IMR-90 (cell line): ENCODE data around the gene PID1.

ENCODE experiments used
- BHLHE40 ChIP-seq: fragments of 150-350 bp; IDR thresholded peaks from 2 replicates; pipeline ENCODE4 v1.6.1; 2016; ENCODE audit warnings: mild to moderate bottlenecking, low read depth, low read length
- CEBPB ChIP-seq: IDR thresholded peaks from 2 replicates; pipeline ENCODE4 v1.6.1; 2012; ENCODE audit warnings: low read depth, low read length, improper control_type of control experiment
- CHD1 ChIP-seq: IDR thresholded peaks from 2 replicates; pipeline ENCODE4 v1.6.1; 2012; ENCODE audit warnings: low read depth, low read length, improper control_type of control experiment
- FOS ChIP-seq: fragments of 150-350 bp; IDR thresholded peaks from 2 replicates; pipeline ENCODE4 v1.6.1; 2016; ENCODE audit warnings: low read depth, low read length
- MAFK ChIP-seq: IDR thresholded peaks from 2 replicates; pipeline ENCODE4 v1.6.1; 2012; ENCODE audit warnings: low read depth, low read length, improper control_type of control experiment
- MAZ ChIP-seq: IDR thresholded peaks from 2 replicates; pipeline ENCODE4 v1.6.1; 2012; ENCODE audit warnings: low read depth, mild to moderate bottlenecking, low read length, improper control_type of control experiment, moderate library complexity, borderline replicate concordance
- MXI1 ChIP-seq: IDR thresholded peaks from 2 replicates; pipeline ENCODE4 v1.6.1; 2012; ENCODE audit warnings: low read depth, mild to moderate bottlenecking, low read length, moderate library complexity, borderline replicate concordance
- POLR2A ChIP-seq: IDR thresholded peaks from 2 replicates; pipeline ENCODE4 v1.6.1; 2012; ENCODE audit warnings: mild to moderate bottlenecking, low read depth, low read length
- RCOR1 ChIP-seq: IDR thresholded peaks from 2 replicates; pipeline ENCODE4 v1.6.1; 2012; ENCODE audit warnings: mild to moderate bottlenecking, low read length, improper control_type of control experiment; ENCODE audit not compliant: insufficient replicate concordance
- RFX5 ChIP-seq: IDR thresholded peaks from 2 replicates; pipeline ENCODE4 v1.8.0; 2012; ENCODE audit warnings: low read depth, mild to moderate bottlenecking, low read length, moderate library complexity
- SMC3 ChIP-seq: fragments of 150-350 bp; IDR thresholded peaks from 2 replicates; pipeline ENCODE4 v1.6.1; 2016; ENCODE audit warnings: low read depth, mild to moderate bottlenecking, antibody characterized with exemption, low read length, moderate library complexity
- TF ChIP-seq, protein P1 (sequence below): conservative IDR thresholded peaks from 2 replicates; pipeline ENCODE4 v1.5.1; 2012; ENCODE audit warnings: mild to moderate bottlenecking, low read depth, low read length, improper control_type of control experiment
- TF ChIP-seq, protein P2 (sequence below): fragments of 150-350 bp; IDR thresholded peaks from 2 replicates; pipeline ENCODE4 v1.6.1; 2017; ENCODE audit warnings: mild to moderate bottlenecking, antibody characterized with exemption, low read length, low read depth

DNA sequence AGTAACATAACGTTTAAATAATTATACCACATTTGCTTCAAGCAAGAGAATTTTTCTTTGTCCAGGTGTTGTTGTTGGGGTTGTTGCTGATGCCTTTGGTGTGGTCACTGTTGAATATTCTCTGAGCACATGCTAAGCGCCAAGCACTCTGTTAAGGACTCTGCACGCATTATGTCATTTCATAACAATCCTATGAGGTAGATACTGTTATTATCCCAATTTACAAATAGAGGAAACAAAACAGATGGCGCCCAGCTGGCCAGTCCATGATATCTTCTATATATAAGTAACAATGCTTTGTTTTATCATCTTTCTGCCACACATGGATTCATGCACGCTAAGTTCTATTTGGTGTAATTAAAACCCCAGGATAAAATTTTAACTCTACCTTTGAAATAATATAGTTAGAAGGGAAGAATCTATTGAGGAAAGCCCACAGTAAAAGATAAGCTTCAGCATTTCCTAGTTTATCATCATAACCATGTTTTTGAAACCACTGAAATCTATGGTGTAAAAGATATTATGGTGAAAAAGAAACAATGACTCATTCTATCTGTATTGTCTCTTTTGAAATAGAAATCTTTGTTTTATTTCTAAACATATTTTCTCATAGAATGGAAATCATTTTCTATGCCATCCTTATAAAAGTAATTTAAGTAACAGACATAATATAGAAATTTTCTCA lies 199.7 kb downstream of the PID1 start:
- TF ChIP-seq, protein P1, sequence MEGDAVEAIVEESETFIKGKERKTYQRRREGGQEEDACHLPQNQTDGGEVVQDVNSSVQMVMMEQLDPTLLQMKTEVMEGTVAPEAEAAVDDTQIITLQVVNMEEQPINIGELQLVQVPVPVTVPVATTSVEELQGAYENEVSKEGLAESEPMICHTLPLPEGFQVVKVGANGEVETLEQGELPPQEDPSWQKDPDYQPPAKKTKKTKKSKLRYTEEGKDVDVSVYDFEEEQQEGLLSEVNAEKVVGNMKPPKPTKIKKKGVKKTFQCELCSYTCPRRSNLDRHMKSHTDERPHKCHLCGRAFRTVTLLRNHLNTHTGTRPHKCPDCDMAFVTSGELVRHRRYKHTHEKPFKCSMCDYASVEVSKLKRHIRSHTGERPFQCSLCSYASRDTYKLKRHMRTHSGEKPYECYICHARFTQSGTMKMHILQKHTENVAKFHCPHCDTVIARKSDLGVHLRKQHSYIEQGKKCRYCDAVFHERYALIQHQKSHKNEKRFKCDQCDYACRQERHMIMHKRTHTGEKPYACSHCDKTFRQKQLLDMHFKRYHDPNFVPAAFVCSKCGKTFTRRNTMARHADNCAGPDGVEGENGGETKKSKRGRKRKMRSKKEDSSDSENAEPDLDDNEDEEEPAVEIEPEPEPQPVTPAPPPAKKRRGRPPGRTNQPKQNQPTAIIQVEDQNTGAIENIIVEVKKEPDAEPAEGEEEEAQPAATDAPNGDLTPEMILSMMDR, result no peak
- TF ChIP-seq MAZ (no peak), FOS (no peak), RCOR1 (no peak), SMC3 (no peak), POLR2A (no peak), CHD1 (no peak), CEBPB (no peak), MAFK (no peak), RFX5 (no peak), BHLHE40 (no peak), MXI1 (no peak)
- TF ChIP-seq, protein P2, sequence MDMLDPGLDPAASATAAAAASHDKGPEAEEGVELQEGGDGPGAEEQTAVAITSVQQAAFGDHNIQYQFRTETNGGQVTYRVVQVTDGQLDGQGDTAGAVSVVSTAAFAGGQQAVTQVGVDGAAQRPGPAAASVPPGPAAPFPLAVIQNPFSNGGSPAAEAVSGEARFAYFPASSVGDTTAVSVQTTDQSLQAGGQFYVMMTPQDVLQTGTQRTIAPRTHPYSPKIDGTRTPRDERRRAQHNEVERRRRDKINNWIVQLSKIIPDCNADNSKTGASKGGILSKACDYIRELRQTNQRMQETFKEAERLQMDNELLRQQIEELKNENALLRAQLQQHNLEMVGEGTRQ, result no peak
